H1 (cell line): Measurements from ENCODE around the gene PKIB. TPM values are rescaled to one million over a fixed set of nuclear protein-coding genes. Genes with fewer than 3 reads are reported as not detected.

Experiments
- EP300 ChIP-seq, 2 experiments: IDR thresholded peaks; 1 replicate in 1 of 2; 2 replicates in 1 of 2; pipeline ENCODE4 v1.6.1; 2011 to 2012; ENCODE audit warnings: low read depth in 2 of 2, low read length in 2 of 2, mild to moderate bottlenecking in 2 of 2, borderline replicate concordance in 1 of 2, inconsistent platforms in 1 of 2, moderate library complexity in 1 of 2
- PHF8 ChIP-seq: fragments of 200-600 bp; sonication (generic); conservative IDR thresholded peaks from 2 replicates; pipeline ENCODE4 v1.7.1; 2012; ENCODE audit warnings: low read depth, mild to moderate bottlenecking, inconsistent platforms, low read length, moderate library complexity
- RXRA ChIP-seq: IDR thresholded peaks from 2 replicates; pipeline ENCODE4 v1.6.1; 2011; ENCODE audit warnings: low read depth, mild to moderate bottlenecking, low read length, moderate library complexity; ENCODE audit not compliant: insufficient read depth
- polyA plus RNA-seq, 7 experiments: library from polyadenylated mRNA; depleted of rRNA in 3 of 7; stranded (reverse) in 5 of 7; unstranded in 2 of 7; fragments of >200 nt in 5 of 7; fragments of 200-250 nt in 2 of 7; gene quantifications; 1 replicate in 5 of 7; 2 replicates in 1 of 7; 4 replicates in 1 of 7; pipeline versions ENCODE4 v1.2.1 to v1.2.3, GENCODE V29; 2011 to 2013; ENCODE audit warnings: missing spikeins in 2 of 7, mixed read lengths in 2 of 7
- total RNA-seq: library from RNA; stranded (reverse); fragmentation: NEBNext Ultra II Directional; extraction: Animal tissue kit (Norgen Biotek cat#: 25700); gene quantifications from 2 replicates; pipeline ENCODE4 v1.2.1, GENCODE V29; 2021

PKIB gene
- total and polyA plus RNA-seq, 2 of the 8 experiments (the other 6 are each of a cell fraction or from before 2014, with no cell fraction given): 13.5 to 73.3 TPM

- TF ChIP-seq RXRA (no peak), PHF8 (no peak), EP300 (IDR thresholded peaks at IDR 0.05; ENCODE audit: borderline replicate concordance in 1 of 2, low read depth in 2 of 2, low read length in 2 of 2) (no peak)
These were observed 102.9 kb downstream of the PKIB start (continued) for GRCh38 chr6:122713138-122713537.
